Transverse colon (tissue), 4 donors: Measurements from ENCODE around the gene SCG5. TPM values are rescaled to one million over a fixed set of nuclear protein-coding genes. Genes with fewer than 3 reads are reported as not detected.
A peak's percentile ranks its signal among the peaks of the same experiment; 100 is the strongest.

Experiments
- DNase-seq: peaks from one replicate; pipeline ENCODE4 v3.0.0-alpha.2; 2019
- H3K27ac ChIP-seq, 4 donors: fragments of 200-600 bp; sonication (generic); 2 replicates each; pipeline ENCODE4 v1.5.1; 2016 to 2018; ENCODE audit warnings: inconsistent platforms in 4 of 4
- H3K27me3 ChIP-seq: fragments of 200-600 bp; sonication (generic); 2 replicates; pipeline ENCODE4 v1.5.1; 2017; ENCODE audit warnings: inconsistent platforms
- H3K36me3 ChIP-seq, 4 donors: fragments of 200-600 bp; sonication (generic); 2 replicates each; pipeline ENCODE4 v1.5.1; 2017 to 2019; ENCODE audit warnings: inconsistent platforms in 4 of 4
- H3K4me1 ChIP-seq, 4 donors: fragments of 200-600 bp; sonication (generic); 2 replicates each; pipeline ENCODE4 v1.5.1; 2017 to 2020; ENCODE audit warnings: inconsistent platforms in 4 of 4
- H3K4me3 ChIP-seq, 4 donors: fragments of 200-600 bp; sonication (generic); 1 replicate in 1 of 4; 2 replicates in 3 of 4; pipeline versions ENCODE4 v1.5.1 to v1.6.1; 2017 to 2019; ENCODE audit warnings: inconsistent platforms in 4 of 4
- H3K9me3 ChIP-seq, 2 donors: fragments of 200-600 bp; sonication (generic); 2 replicates each; pipeline ENCODE4 v1.5.1; 2017 to 2019; ENCODE audit warnings: inconsistent platforms in 2 of 2
- CTCF ChIP-seq, 5 experiments: fragments of 200-600 bp in 3 of 5; fragments of 450-650 bp in 2 of 5; sonication (generic) in 3 of 5; IDR thresholded peaks; 1 replicate in 2 of 5; 2 replicates in 3 of 5; pipeline ENCODE4 v1.5.1; 2016 to 2017; ENCODE audit warnings: antibody characterized with exemption in 5 of 5, inconsistent platforms in 3 of 5, mild to moderate bottlenecking in 2 of 5, moderate library complexity in 1 of 5
- EP300 ChIP-seq: sonication (generic); formaldehyde crosslinking; IDR thresholded peaks from one replicate; pipeline ENCODE4 v1.6.1; 2017; ENCODE audit warnings: antibody characterized with exemption, low read depth
- POLR2A ChIP-seq: fragments of 450-650 bp; IDR thresholded peaks from one replicate; pipeline ENCODE4 v1.6.1; 2016; ENCODE audit warnings: antibody characterized with exemption, mild to moderate bottlenecking, moderate library complexity
- POLR2AphosphoS5 ChIP-seq, 3 donors: sonication (generic); formaldehyde crosslinking; IDR thresholded peaks; one replicate each; pipeline ENCODE4 v1.6.1; 2016; ENCODE audit warnings: antibody characterized with exemption in 3 of 3
- WGBS, 2 donors: methylation state at CpG; one replicate each; pipeline ENCODE4 v1.1.5; 2018; ENCODE audit warnings: low coverage in 1 of 2; 5-methylcytosine and 5-hydroxymethylcytosine counted together
- in situ Hi-C, 4 donors: fragments of 200-750 bp; cut with MboI; loops; one replicate each; pipeline versions ENCODE4 v1.15.0 to v1.15.1; 2017; ENCODE audit warnings: low sequenced_read_pairs in 3 of 4, low pct_ligation_motif_present in 1 of 4, low pct_unique_long_range_greater_than_20kb in 1 of 4
- intact Hi-C: fragments of 100-400 bp; cut with DNase I; formaldehyde crosslinking; loops from one replicate; pipeline ENCODE4 v1.15.1; 2023; ENCODE audit warnings: low total_unique reads
- total RNA-seq, 4 donors: library from RNA; depleted of rRNA; stranded (reverse); fragments of >200 nt; gene quantifications; one replicate each; pipeline ENCODE4 v1.1.0, GENCODE V29; 2016

The SCG5 gene
- total RNA-seq, 4 donors from 2014 or later: 1.6 to 5.2 TPM; not detected in 2

- WGBS, 2 donors: 62 to 73% methylated on average over 8 of the region's 8 CpGs
- intact Hi-C loops: no loop called here
- no peak for TF ChIP-seq POLR2A
- TF ChIP-seq POLR2AphosphoS5 (IDR thresholded peaks at IDR 0.05): no peak
- TF ChIP-seq CTCF (IDR thresholded peaks at IDR 0.05): no peak
- no peak for TF ChIP-seq EP300
- DNase-seq: no peak
- Histone ChIP-seq H3K4me1 (peaks cover 0 to 7% (median 4%) of the 10 kb centered on the region in 4 donors), H3K4me3 (no peak overlapping the region), H3K36me3 (no peaks in the 10 kb centered on the region), H3K27me3 (no peaks in the 10 kb centered on the region), H3K9me3 (no peaks in the 10 kb centered on the region), H3K27ac (peak overlapping the region in 1 of 4 donors; percentile 17)
- in situ Hi-C loops: no loop called here
Measured at GRCh38 chr15:32704395-32704981, 63.0 kb downstream of the SCG5 start.

- in situ Hi-C loops: no loop called here
- no peak overlapping the region for H3K4me3 ChIP-seq
- peaks cover 0 to 7% (median under 1%) of the 10 kb centered on the region in 4 donors for H3K4me1 ChIP-seq
- 82 to 83% methylated on average over 2 of the region's 2 CpGs for WGBS, 2 donors
- no peaks in the 10 kb centered on the region for H3K27me3 ChIP-seq
- H3K9me3 ChIP-seq: no peaks in the 10 kb centered on the region
- H3K27ac ChIP-seq: peak overlapping the region in 1 of 4 donors; percentile 17
- TF ChIP-seq CTCF (IDR thresholded peaks at IDR 0.05): no peak
- TF ChIP-seq POLR2AphosphoS5 (IDR thresholded peaks at IDR 0.05): no peak
- TF ChIP-seq POLR2A: no peak
- TF ChIP-seq EP300: no peak
- intact Hi-C loops: no loop called here
- DNase-seq: no peak
- no peaks in the 10 kb centered on the region for H3K36me3 ChIP-seq
Measured at GRCh38 chr15:32705446-32705845, 63.9 kb downstream of the SCG5 start.

- no peak for DNase-seq
- H3K4me3 ChIP-seq: no peak overlapping the region
- peak overlapping the region in 1 of 4 donors; percentile 6 for H3K27ac ChIP-seq
- intact Hi-C loops (no loop called here), in situ Hi-C loops (no loop called here)
- no peaks in the 10 kb centered on the region for H3K9me3 ChIP-seq
- WGBS, 2 donors: 67 to 83% methylated on average over 1 to 3 of the region's 3 CpGs
- H3K36me3 ChIP-seq: no peaks in the 10 kb centered on the region
- H3K4me1 ChIP-seq: no peaks in the 10 kb centered on the region
- TF ChIP-seq EP300 (no peak), POLR2A (no peak), CTCF (IDR thresholded peaks at IDR 0.05) (no peak), POLR2AphosphoS5 (IDR thresholded peaks at IDR 0.05) (no peak)
- no peaks in the 10 kb centered on the region for H3K27me3 ChIP-seq
Measured at GRCh38 chr15:32706704-32707103, 65.2 kb downstream of the SCG5 start.

GRCh38 chr15:32707436-32707835 lies 65.9 kb downstream of the SCG5 start:
- no peaks in the 10 kb centered on the region for H3K36me3 ChIP-seq
- intact Hi-C loops: no loop called here
- H3K27me3 ChIP-seq: no peaks in the 10 kb centered on the region
- DNase-seq: no peak
- WGBS, 2 donors: 55 to 77% methylated on average over 4 to 6 of the region's 6 CpGs
- no peak overlapping the region for H3K27ac ChIP-seq
- no peak overlapping the region for H3K4me3 ChIP-seq
- H3K4me1 ChIP-seq: no peaks in the 10 kb centered on the region
- H3K9me3 ChIP-seq: no peaks in the 10 kb centered on the region
- TF ChIP-seq EP300 (no peak), CTCF (IDR thresholded peaks at IDR 0.05) (no peak), POLR2AphosphoS5 (IDR thresholded peaks at IDR 0.05) (no peak), POLR2A (no peak)
- in situ Hi-C loops: no loop called here
